ENCODE results near the gene B3GNT7. TPM values are rescaled to one million over a fixed set of nuclear protein-coding genes. Genes with fewer than 3 reads are reported as not detected.

Gene B3GNT7
- total RNA-seq, 2 experiments from 2014 or later = 0.38 to 0.89 TPM

DNA sequence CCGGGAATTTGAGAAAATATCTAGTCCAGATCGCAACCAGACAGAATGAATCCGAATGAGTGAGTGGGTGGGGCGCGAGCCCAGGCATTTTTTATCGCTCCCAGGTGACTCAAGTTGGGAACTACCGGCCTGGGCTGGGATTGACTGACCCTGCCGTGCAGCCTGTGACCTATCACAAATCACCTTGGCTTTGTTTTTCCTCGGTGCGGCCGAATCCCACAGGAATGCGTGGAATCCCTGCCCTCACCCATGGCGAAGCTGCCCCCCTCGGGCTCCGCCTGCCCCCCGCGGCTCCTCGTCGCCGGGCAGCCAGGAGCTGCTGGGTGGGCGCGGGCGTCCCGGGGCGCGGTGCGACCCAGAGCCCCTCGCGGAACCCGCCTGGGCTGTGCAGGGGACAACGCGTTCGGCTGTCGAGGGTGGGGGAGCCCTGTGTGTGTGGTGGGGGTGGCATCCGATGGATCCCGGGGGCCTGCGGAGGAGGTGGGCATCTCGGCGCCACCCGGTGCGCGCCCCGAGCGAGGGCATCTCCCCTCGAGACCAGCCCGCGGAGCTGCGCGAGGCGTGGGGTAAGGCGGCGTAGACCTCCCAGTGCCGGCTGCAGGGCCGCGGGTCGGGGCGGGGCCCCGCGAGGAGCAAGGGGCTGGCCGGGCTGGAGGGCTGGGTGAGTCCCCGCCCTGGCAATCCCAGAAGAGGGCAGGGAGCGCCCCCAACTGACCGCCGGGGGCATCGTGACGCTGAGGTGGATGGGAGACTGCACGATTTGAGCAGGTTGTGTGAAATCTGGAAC, 16.5 kb downstream of the B3GNT7 start:
- H3K27ac Mint-ChIP-seq = no peak overlapping the region
- H3K4me1 Mint-ChIP-seq (ENCODE audit: low read depth) = peaks cover 1% of the 10 kb centered on the region
- ATAC-seq (ENCODE audit: poor library complexity) (peak; percentile 94), DNase-seq (peak in 13 of 14 experiments; percentile 11 to 69 (median 58))
- ChIA-PET CTCF (interaction anchor here (0.6 to 1.0 kb wide), 2 partner anchors 210 to 338 kb away, joined by 3 read pairs; no protein-coding TSS in a partner anchor), POLR2A (interaction anchor here (0.9 to 1.0 kb wide), 2 partner anchors 8 to 40 kb away, joined by 3 read pairs; no protein-coding TSS in a partner anchor)
- H3K4me3 Mint-ChIP-seq = peak overlapping the region; percentile 80
- Histone ChIP-seq H3K27ac (ENCODE audit: low read depth in 1 of 2, low read length in 2 of 2) (no peak overlapping the region), H3K27me3 (ENCODE audit: control insufficient read depth in 1 of 2, insufficient read depth in 2 of 2, low read length in 2 of 2) (peaks cover 37 to 38% of the 10 kb centered on the region in 2 experiments), H3K9me3 (ENCODE audit: control insufficient read depth in 1 of 2, insufficient read depth in 1 of 2, low read length in 2 of 2) (peaks cover 10 to 13% of the 10 kb centered on the region in 2 experiments), H3K4me3 (ENCODE audit: low read length) (no peak overlapping the region), H3K4me1 (ENCODE audit: insufficient read depth, low read length) (peaks cover 6% of the 10 kb centered on the region), H3K36me3 (ENCODE audit: insufficient read depth, low read length) (no peaks in the 10 kb centered on the region)
- peak; percentile 44 for TF ChIP-seq CTCF (IDR thresholded peaks at IDR 0.05)
- H3K36me3 Mint-ChIP-seq (ENCODE audit: low read depth) = no peaks in the 10 kb centered on the region
- intact Hi-C loops (cut with DNase I, micrococcal nuclease) = loop anchor here (5.0 to 10.0 kb wide), 2 partner anchors 310 to 1067 kb away; no protein-coding TSS in a partner anchor
- H3K27me3 Mint-ChIP-seq = peaks cover 41% of the 10 kb centered on the region
- no peaks in the 10 kb centered on the region for H3K9me3 Mint-ChIP-seq

GRCh38 chr2:231412618-231412963, 17.1 kb downstream of the B3GNT7 start:
- no peak for DNase-seq
- POLR2A ChIA-PET = interaction anchor here (0.9 kb wide), 1 partner anchor 40 kb away, joined by 3 read pairs; no protein-coding TSS in a partner anchor
- Histone ChIP-seq H3K27ac (ENCODE audit: low read depth in 1 of 2, low read length in 2 of 2) (no peak overlapping the region), H3K27me3 (ENCODE audit: control insufficient read depth in 1 of 2, insufficient read depth in 2 of 2, low read length in 2 of 2) (peaks cover 37 to 38% of the 10 kb centered on the region in 2 experiments), H3K9me3 (ENCODE audit: control insufficient read depth in 1 of 2, insufficient read depth in 1 of 2, low read length in 2 of 2) (peaks cover 10 to 13% of the 10 kb centered on the region in 2 experiments), H3K36me3 (ENCODE audit: insufficient read depth, low read length) (no peaks in the 10 kb centered on the region), H3K4me1 (ENCODE audit: insufficient read depth, low read length) (peaks cover 6% of the 10 kb centered on the region), H3K4me3 (ENCODE audit: low read length) (no peak overlapping the region)
- CTCF ChIA-PET = interaction anchor here (0.6 to 1.0 kb wide), 2 partner anchors 211 to 339 kb away, joined by 3 read pairs; no protein-coding TSS in a partner anchor
- no peaks in the 10 kb centered on the region for H3K36me3 Mint-ChIP-seq (ENCODE audit: low read depth)
- no peak overlapping the region for H3K27ac Mint-ChIP-seq
- no peak overlapping the region for H3K4me3 Mint-ChIP-seq
- no peaks in the 10 kb centered on the region for H3K4me1 Mint-ChIP-seq (ENCODE audit: low read depth)
- intact Hi-C loops (cut with DNase I, micrococcal nuclease) = loop anchor here (5.0 to 10.0 kb wide), 2 partner anchors 310 to 1068 kb away; no protein-coding TSS in a partner anchor
- H3K9me3 Mint-ChIP-seq = no peaks in the 10 kb centered on the region
- H3K27me3 Mint-ChIP-seq = peaks cover 41% of the 10 kb centered on the region
- ATAC-seq (ENCODE audit: poor library complexity) = no peak
- no peak for TF ChIP-seq CTCF (IDR thresholded peaks at IDR 0.05)

- no peaks in the 10 kb centered on the region for H3K36me3 Mint-ChIP-seq (ENCODE audit: low read depth)
- no peak for TF ChIP-seq CTCF (IDR thresholded peaks at IDR 0.05)
- Histone ChIP-seq H3K4me3 (ENCODE audit: low read length) (no peak overlapping the region), H3K27me3 (ENCODE audit: control insufficient read depth in 1 of 2, insufficient read depth in 2 of 2, low read length in 2 of 2) (peaks cover 37 to 38% of the 10 kb centered on the region in 2 experiments), H3K4me1 (ENCODE audit: insufficient read depth, low read length) (peaks cover 6% of the 10 kb centered on the region), H3K27ac (ENCODE audit: low read depth in 1 of 2, low read length in 2 of 2) (no peak overlapping the region), H3K9me3 (ENCODE audit: control insufficient read depth in 1 of 2, insufficient read depth in 1 of 2, low read length in 2 of 2) (peaks cover 10 to 13% of the 10 kb centered on the region in 2 experiments), H3K36me3 (ENCODE audit: insufficient read depth, low read length) (no peaks in the 10 kb centered on the region)
- no peaks in the 10 kb centered on the region for H3K9me3 Mint-ChIP-seq
- intact Hi-C loops (cut with DNase I, micrococcal nuclease) = loop anchor here (5.0 to 10.0 kb wide), 2 partner anchors 311 to 1069 kb away; no protein-coding TSS in a partner anchor
- ChIA-PET POLR2A (no interaction called here), CTCF (no interaction called here)
- no peak overlapping the region for H3K27ac Mint-ChIP-seq
- no peak for ATAC-seq (ENCODE audit: poor library complexity)
- H3K27me3 Mint-ChIP-seq = peaks cover 41% of the 10 kb centered on the region
- DNase-seq = no peak
- H3K4me1 Mint-ChIP-seq (ENCODE audit: low read depth) = no peaks in the 10 kb centered on the region
- no peak overlapping the region for H3K4me3 Mint-ChIP-seq
Measured at GRCh38 chr2:231413456-231413855, 17.9 kb downstream of the B3GNT7 start.

Data from CD4-positive, alpha-beta T cell (primary cell).